WERI-Rb-1 (cell line): ENCODE results near the gene ECHS1.

Experiments
- DNase-seq: peaks from one replicate; pipeline ENCODE4 v3.0.0-alpha.2; 2020
- H3K27ac ChIP-seq: fragments of 250-450 bp; sonication (Bioruptor Pico); 2 replicates; pipeline ENCODE4 v1.5.1; 2020; ENCODE audit warnings: mild to moderate bottlenecking, moderate library complexity
- H3K27me3 ChIP-seq: fragments of 250-450 bp; sonication (Bioruptor Pico); 2 replicates; pipeline ENCODE4 v1.5.1; 2021; ENCODE audit warnings: mild to moderate bottlenecking, low read depth, moderate library complexity; ENCODE audit not compliant: insufficient read depth, severe bottlenecking
- H3K36me3 ChIP-seq: fragments of 250-450 bp; sonication (Bioruptor Pico); 2 replicates; pipeline ENCODE4 v1.5.1; 2020; ENCODE audit warnings: mild to moderate bottlenecking, moderate library complexity
- H3K4me3 ChIP-seq: 2 replicates; pipeline ENCODE4 v1.5.1; 2011; ENCODE audit warnings: low read depth, mild to moderate bottlenecking, control low read depth, low read length
- H3K9me3 ChIP-seq: fragments of 250-450 bp; sonication (Bioruptor Pico); 2 replicates; pipeline ENCODE4 v1.5.1; 2021; ENCODE audit warnings: mild to moderate bottlenecking, moderate library complexity; ENCODE audit not compliant: severe bottlenecking
- CTCF ChIP-seq: IDR thresholded peaks from 2 replicates; pipeline ENCODE4 v1.5.1; 2011; ENCODE audit warnings: low read depth, mild to moderate bottlenecking, control low read depth, inconsistent platforms, low read length

The ECHS1 gene

GRCh38 chr10:133405844-133406527 lies 32.8 kb upstream of the ECHS1 start:
- Histone ChIP-seq H3K27me3 (no peaks in the 10 kb centered on the region), H3K9me3 (peaks cover 1% of the 10 kb centered on the region), H3K36me3 (peaks cover 71% of the 10 kb centered on the region), H3K4me3 (no peak overlapping the region), H3K27ac (no peak overlapping the region)
- no peak for DNase-seq
- TF ChIP-seq CTCF, result no peak

- DNase-seq, result no peak
- no peak for TF ChIP-seq CTCF
- Histone ChIP-seq H3K27me3 (no peaks in the 10 kb centered on the region), H3K27ac (no peak overlapping the region), H3K4me3 (no peak overlapping the region), H3K9me3 (no peaks in the 10 kb centered on the region), H3K36me3 (peaks cover 68% of the 10 kb centered on the region)
Observed at GRCh38 chr10:133405272-133405671, 32.1 kb upstream of the ECHS1 start.

GRCh38 chr10:133403784-133404183 lies 30.6 kb upstream of the ECHS1 start:
- no peaks in the 10 kb centered on the region for H3K27me3 ChIP-seq
- no peak overlapping the region for H3K27ac ChIP-seq
- H3K4me3 ChIP-seq, result no peak overlapping the region
- no peaks in the 10 kb centered on the region for H3K9me3 ChIP-seq
- no peak for DNase-seq
- no peak for TF ChIP-seq CTCF
- peaks cover 64% of the 10 kb centered on the region for H3K36me3 ChIP-seq

- DNase-seq, result no peak
- Histone ChIP-seq H3K27me3 (no peaks in the 10 kb centered on the region), H3K27ac (no peak overlapping the region), H3K9me3 (no peaks in the 10 kb centered on the region), H3K36me3 (peaks cover 67% of the 10 kb centered on the region), H3K4me3 (no peak overlapping the region)
- TF ChIP-seq CTCF, result no peak
Observed at GRCh38 chr10:133403359-133403758, 30.2 kb upstream of the ECHS1 start.

GRCh38 chr10:133401981-133402725 lies 29.0 kb upstream of the ECHS1 start:
- peaks cover 63% of the 10 kb centered on the region for H3K36me3 ChIP-seq
- no peak for DNase-seq
- no peaks in the 10 kb centered on the region for H3K27me3 ChIP-seq
- no peak overlapping the region for H3K4me3 ChIP-seq
- H3K9me3 ChIP-seq, result no peaks in the 10 kb centered on the region
- no peak for TF ChIP-seq CTCF
- H3K27ac ChIP-seq, result no peak overlapping the region
